GM04504 (cell line): ENCODE measurements around the gene EID2B.

ENCODE experiments used
- DNase-seq: peaks from one replicate; pipeline ENCODE4 v3.0.0-alpha.2; 2012; ENCODE audit warnings: low read depth

Gene EID2B

GRCh38 chr19:39498798-39499642 is 33.6 kb downstream of the EID2B start, which contains the start of gene DLL3:
Gene DLL3 (plus strand): TSS chr19:39498947. CDS start chr19:39498975, 28 bp downstream.
- DNase-seq: no peak

- no peak for DNase-seq
Measured at GRCh38 chr19:39497996-39498797, 34.5 kb downstream of the EID2B start.

- DNase-seq: no peak
Measured at GRCh38 chr19:39497701-39497995, 35.0 kb downstream of the EID2B start.

- no peak for DNase-seq
Measured at GRCh38 chr19:39496063-39496462, 36.6 kb downstream of the EID2B start.

- DNase-seq: no peak
Measured at GRCh38 chr19:39494661-39495060, 38.0 kb downstream of the EID2B start.

GRCh38 chr19:39492788-39493187 is 39.9 kb downstream of the EID2B start:
- DNase-seq: no peak

GRCh38 chr19:39492225-39492624 is 40.4 kb downstream of the EID2B start:
- no peak for DNase-seq

GRCh38 chr19:39489756-39490155 is 42.9 kb downstream of the EID2B start:
- no peak for DNase-seq

GRCh38 chr19:39483141-39483540 is 49.5 kb downstream of the EID2B start:
- no peak for DNase-seq

GRCh38 chr19:39481676-39482075 is 51.0 kb downstream of the EID2B start:
- no peak for DNase-seq

GRCh38 chr19:39481229-39481545 is 51.5 kb downstream of the EID2B start:
- DNase-seq: no peak
